Panc1 (cell line): ENCODE data around the gene SPTBN1.

ENCODE experiments used
- CTCF ChIP-seq: fragments of 450-650 bp; IDR thresholded peaks from 2 replicates; pipeline ENCODE4 v1.5.1; 2017; ENCODE audit warnings: mild to moderate bottlenecking
- POLR2AphosphoS5 ChIP-seq: IDR thresholded peaks from 2 replicates; pipeline ENCODE4 v1.6.1; 2012; ENCODE audit warnings: mild to moderate bottlenecking, low read depth, low read length, moderate library complexity
- REST ChIP-seq, 2 experiments: IDR thresholded peaks; 2 replicates each; pipeline ENCODE4 v1.6.1; 2011 to 2012; ENCODE audit warnings: low read depth in 2 of 2, control low read depth in 1 of 2, low read length in 1 of 2, mild to moderate bottlenecking in 1 of 2, moderate library complexity in 1 of 2; ENCODE audit not compliant: insufficient read depth in 1 of 2
- SIN3A ChIP-seq: IDR thresholded peaks from 2 replicates; pipeline ENCODE4 v1.6.1; 2012; ENCODE audit warnings: low read depth, mild to moderate bottlenecking, low read length, moderate library complexity, borderline replicate concordance; ENCODE audit not compliant: insufficient read depth
- TCF7L2 ChIP-seq: IDR thresholded peaks from 2 replicates; pipeline ENCODE4 v1.6.1; 2011; ENCODE audit warnings: mild to moderate bottlenecking, low read depth, low read length, inconsistent platforms

- no peak for TF ChIP-seq CTCF
- TF ChIP-seq POLR2AphosphoS5 = no peak
- TF ChIP-seq SIN3A = no peak
- no peak for TF ChIP-seq REST (IDR thresholded peaks at IDR 0.05; ENCODE audit: insufficient read depth in 1 of 2, low read depth in 2 of 2, low read length in 1 of 2)
- TF ChIP-seq TCF7L2 = no peak
These were observed 60.7 kb downstream of the SPTBN1 start for GRCh38 chr2:54516842-54517241.
